ENCODE measurements around the gene EFHD1.

GRCh38 chr2:232613538-232614134, 19.8 kb upstream of the EFHD1 start:
- TF ChIP-seq, protein P1, sequence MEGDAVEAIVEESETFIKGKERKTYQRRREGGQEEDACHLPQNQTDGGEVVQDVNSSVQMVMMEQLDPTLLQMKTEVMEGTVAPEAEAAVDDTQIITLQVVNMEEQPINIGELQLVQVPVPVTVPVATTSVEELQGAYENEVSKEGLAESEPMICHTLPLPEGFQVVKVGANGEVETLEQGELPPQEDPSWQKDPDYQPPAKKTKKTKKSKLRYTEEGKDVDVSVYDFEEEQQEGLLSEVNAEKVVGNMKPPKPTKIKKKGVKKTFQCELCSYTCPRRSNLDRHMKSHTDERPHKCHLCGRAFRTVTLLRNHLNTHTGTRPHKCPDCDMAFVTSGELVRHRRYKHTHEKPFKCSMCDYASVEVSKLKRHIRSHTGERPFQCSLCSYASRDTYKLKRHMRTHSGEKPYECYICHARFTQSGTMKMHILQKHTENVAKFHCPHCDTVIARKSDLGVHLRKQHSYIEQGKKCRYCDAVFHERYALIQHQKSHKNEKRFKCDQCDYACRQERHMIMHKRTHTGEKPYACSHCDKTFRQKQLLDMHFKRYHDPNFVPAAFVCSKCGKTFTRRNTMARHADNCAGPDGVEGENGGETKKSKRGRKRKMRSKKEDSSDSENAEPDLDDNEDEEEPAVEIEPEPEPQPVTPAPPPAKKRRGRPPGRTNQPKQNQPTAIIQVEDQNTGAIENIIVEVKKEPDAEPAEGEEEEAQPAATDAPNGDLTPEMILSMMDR (IDR thresholded peaks at IDR 0.05; ENCODE audit: low read depth, low read length, poor library complexity, severe bottlenecking) = no peak
- TF ChIP-seq EZH2phosphoT487 (IDR thresholded peaks at IDR 0.05; ENCODE audit: borderline replicate concordance, low read length) = no peak

Measured in DOHH2 (cell line).